HG03025 (cell line): ENCODE data around the gene GXYLT2.
"Not testable (repeated sequence)": the region's sequence is repeated elsewhere in the genome, so short reads cannot be mapped to it uniquely, and the experiment has no call there.

Source experiments
- ATAC-seq: cut with Tn5 transposase; IDR thresholded peaks from one replicate; pipeline ENCODE4 v1.9.1; 2021; ENCODE audit warnings: mild to moderate bottlenecking, moderate library complexity; ENCODE audit not compliant: unreplicated experiment, low FRiP score

Gene GXYLT2

GRCh38 chr3:72972706-72973030 lies 84.8 kb downstream of the GXYLT2 start:
- ATAC-seq = no peak

GRCh38 chr3:72973031-72973723 lies 85.3 kb downstream of the GXYLT2 start:
- ATAC-seq = no peak

GRCh38 chr3:72973786-72974185 lies 85.9 kb downstream of the GXYLT2 start:
- no peak for ATAC-seq

- no peak for ATAC-seq
Measured at GRCh38 chr3:72974956-72975355, 87.1 kb downstream of the GXYLT2 start.

DNA sequence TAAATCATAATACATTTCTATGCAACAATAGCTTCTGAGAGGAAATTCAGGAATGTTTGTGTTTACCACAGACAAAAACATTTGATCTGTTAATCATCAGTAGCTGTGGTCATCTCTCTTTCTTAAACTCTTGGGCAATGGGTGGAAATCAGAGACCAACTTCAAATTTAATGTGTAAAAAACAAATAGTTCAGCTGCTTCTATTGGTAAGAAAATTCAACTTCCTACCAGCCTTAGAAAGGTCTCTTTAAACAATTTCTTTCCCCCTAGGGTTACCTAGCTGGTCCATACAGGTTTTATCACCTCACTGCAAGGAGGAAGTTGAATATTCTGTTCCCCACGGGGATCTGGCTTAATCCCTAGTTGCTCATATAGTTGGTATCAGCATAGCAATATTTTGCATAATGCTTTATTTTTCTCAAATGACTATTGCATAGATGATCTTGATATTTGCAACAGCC lies 88.5 kb downstream of the GXYLT2 start:
- no peak for ATAC-seq

- ATAC-seq = peak; percentile 55
Measured at GRCh38 chr3:72977060-72977808, 89.4 kb downstream of the GXYLT2 start.

- ATAC-seq = no peak
Measured at GRCh38 chr3:72982609-72983366, 94.9 kb downstream of the GXYLT2 start.

DNA sequence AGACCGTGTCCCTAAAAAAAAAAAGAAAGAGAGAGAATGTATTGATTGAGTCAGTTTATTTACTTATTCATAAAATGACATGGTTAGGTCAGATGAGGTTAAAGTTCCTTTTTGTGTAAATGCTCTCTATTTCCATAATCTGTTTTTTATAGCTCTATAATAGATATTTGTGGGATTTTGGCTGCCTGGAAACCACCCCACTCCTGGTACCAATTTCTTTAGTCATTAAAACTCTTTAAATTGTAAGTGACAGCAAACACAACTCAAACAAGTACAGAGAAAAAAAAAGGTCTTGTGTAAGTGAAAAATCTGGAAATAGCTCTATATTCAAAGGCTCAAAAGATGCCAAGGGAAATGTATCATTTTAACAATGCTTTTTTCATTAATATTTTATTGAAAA lies 97.7 kb downstream of the GXYLT2 start:
- no peak for ATAC-seq

DNA sequence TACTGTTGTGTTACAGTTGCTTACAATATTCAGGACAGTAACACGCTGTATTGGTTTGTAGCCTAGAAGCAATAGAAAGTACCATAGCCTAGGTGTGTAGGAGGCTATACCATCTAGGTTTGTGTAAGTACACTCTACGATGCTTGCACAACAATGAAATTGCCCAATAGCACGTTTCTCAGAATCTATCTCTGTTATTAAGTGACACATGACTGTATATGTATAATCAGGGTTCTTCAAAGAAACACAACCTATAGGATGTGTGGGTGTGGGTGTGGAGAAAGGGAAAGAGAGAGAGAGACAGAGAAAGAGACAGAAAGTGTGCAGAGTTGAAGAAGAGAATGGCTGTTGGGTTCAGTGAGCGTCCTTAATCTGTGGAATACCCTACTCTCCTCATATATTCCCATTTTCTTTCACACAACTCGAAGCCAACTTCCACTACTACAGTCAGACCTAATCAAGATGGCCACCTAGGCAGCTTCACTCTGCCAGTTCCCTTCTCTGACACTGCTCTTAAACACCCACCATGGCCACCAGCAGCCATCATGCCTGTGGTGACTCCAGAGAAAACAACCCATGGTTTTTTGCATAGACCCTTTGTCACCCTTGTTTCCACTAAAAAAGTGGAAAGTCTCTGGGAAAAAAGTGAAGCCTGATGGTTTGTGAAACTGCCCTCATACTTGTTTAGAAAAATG lies 103.0 kb downstream of the GXYLT2 start:
- no peak for ATAC-seq

DNA sequence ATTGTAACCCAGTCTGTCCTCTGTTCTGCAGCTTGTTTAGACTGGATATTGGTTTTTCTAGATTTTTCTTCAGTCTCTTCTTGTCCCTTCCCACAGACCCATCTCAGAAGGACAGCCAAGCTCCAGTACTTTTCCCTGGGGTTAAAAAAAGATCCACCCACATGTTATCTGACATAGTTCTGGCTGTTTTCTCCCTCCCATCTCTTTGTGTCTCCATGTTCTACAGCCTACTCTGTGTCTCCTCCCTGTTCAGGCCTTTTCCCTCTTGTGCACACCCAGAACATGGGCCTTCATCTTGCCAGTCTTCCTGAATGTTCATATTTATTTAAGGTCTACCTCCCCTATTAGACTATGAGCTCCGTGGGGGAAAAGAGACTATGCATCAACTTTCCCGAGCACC lies 103.7 kb downstream of the GXYLT2 start:
- no peak for ATAC-seq

- ATAC-seq = no peak
Measured at GRCh38 chr3:72993391-72993790, 105.5 kb downstream of the GXYLT2 start.

DNA sequence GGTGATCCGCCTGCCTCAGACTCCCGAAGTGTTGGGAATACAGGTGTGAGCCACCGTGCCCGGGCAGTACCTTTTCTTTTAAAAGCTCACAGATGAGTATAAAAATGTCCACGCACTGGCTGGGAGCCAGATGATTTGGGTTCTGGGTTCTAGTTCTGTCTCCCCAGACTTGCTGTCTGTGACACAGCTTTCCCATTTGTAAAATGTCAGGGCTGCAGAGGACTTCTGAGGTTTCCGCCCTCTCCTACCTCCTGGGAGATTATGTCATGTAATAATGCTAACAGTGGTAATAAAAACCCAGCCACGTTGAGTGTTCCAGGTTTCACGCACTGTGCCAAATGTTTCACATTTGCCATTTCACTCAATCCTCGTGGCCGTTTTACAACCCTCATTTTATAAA lies 107.5 kb downstream of the GXYLT2 start:
- no peak for ATAC-seq

DNA sequence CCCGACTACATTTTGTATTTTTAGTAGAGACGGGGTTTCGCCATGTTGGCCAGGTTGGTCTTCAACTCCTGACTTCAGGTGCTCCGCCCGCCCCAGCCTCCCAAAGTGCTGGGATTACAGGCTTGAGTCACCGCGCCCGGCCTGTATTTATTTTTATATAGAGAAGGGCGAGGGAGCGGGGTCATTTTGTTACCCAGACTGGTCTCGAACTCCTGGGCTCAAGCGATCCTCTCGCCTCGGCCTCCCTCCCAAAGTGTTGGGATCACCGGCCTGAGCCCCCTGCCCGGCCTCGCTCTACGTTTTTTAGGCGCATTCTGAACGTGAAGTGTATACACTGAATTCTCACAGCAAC lies 108.3 kb downstream of the GXYLT2 start:
- ATAC-seq = no peak

GRCh38 chr3:72996473-72997333 lies 108.9 kb downstream of the GXYLT2 start, which contains the start of gene PPP4R2:
TSS of gene PPP4R2 (plus strand) at chr3:72996811. CDS start at chr3:72997038, 227 bp downstream.
- peak; percentile 88 for ATAC-seq

- no peak for ATAC-seq
Measured at GRCh38 chr3:72997421-72997961, 109.6 kb downstream of the GXYLT2 start.

- ATAC-seq = no peak
Measured at GRCh38 chr3:72998466-72998865, 110.6 kb downstream of the GXYLT2 start.

DNA sequence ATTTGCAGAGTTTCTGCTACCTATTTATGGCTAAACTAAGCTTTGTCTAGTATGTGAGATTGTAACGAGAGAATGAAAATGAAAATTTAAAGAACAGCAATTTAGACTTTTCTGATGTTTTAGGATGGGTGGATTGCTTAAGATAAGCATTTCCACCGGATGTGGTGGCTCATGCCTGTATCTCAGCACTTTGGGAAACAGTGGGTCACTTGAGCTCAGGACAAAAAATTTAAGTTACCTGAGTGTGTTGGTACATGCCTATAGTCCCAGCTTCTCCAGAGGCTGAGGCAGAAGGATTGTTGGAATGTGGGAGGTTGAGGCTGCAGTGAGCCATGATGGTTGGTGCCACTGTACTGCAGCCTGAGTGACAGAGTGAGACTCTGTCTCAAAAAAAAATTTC lies 112.1 kb downstream of the GXYLT2 start:
- ATAC-seq = no peak

DNA sequence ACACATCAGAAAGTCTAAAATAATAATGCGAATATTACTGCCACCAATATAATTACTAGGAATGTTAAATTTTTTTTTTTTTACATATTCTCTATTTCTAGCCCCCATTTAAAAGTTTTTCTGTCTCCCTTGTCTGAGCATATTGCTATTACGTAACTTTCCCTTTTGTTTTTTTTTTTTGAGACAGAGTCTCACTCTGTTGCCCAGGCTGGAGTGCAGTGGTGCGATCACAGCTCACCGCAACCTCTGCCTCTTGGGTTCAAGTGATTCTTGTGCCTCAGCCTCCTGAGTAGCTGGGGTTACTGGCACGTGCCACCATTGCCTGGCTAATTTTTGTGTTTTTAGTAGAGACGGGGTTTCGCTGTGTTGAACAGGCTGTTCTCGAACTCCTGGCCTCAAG lies 115.2 kb downstream of the GXYLT2 start:
- not testable (repeated sequence) for ATAC-seq

DNA sequence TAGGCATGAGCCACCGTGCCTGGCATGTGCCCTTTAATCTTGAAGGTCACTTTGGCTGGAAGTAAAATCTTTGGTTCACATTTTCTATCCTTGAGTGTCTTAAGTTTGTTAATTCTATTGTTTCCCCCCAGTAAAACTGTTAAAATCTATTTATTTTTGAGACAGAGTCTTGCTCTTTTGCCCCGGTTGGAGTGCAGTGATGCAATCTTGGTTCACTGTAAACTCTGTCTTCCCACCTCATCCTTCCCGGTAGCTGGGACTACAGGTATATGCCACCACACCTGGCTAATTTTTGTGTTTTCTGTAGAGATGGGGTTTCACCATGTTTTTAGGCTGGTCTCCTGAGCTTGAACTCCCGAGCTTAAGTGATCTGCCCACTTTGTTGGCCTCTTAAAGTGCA lies 116.5 kb downstream of the GXYLT2 start:
- ATAC-seq = no peak
